K562 (cell line): ENCODE measurements around the gene PNPLA1. TPM values are rescaled to one million over a fixed set of nuclear protein-coding genes. Genes with fewer than 3 reads are reported as not detected.

Experiments used
- CBX2 ChIP-seq: fragments of 200-600 bp; sonication (generic); IDR thresholded peaks from one replicate; pipeline ENCODE4 v1.6.1; 2012; ENCODE audit warnings: mild to moderate bottlenecking, low read length, inconsistent platforms; ENCODE audit not compliant: insufficient read depth, poor library complexity, severe bottlenecking
- CHD4 ChIP-seq: fragments of 200-600 bp; sonication (generic); IDR thresholded peaks from 3 replicates; pipeline ENCODE4 v1.6.1; 2012; ENCODE audit warnings: low read depth, mild to moderate bottlenecking, mixed read lengths, low read length, inconsistent platforms; ENCODE audit not compliant: insufficient read depth, insufficient replicate concordance, poor library complexity, severe bottlenecking
- ETV1 ChIP-seq: fragments of 450-650 bp; conservative IDR thresholded peaks from 2 replicates; pipeline ENCODE4 v1.6.1; 2016; ENCODE audit warnings: missing genetic modification characterization, control low read depth, low read depth, missing compliant biosample characterization
- HMGN3 ChIP-seq: IDR thresholded peaks from 2 replicates; pipeline ENCODE4 v1.6.1; 2011; ENCODE audit warnings: borderline replicate concordance, low read depth, mild to moderate bottlenecking, mixed read lengths, low read length; ENCODE audit not compliant: insufficient read length; ENCODE audit errors: extremely low read depth
- HNRNPUL1 ChIP-seq: fragments of 200-400 bp; formaldehyde crosslinking; IDR thresholded peaks from 2 replicates; pipeline ENCODE4 v1.6.1; 2017; ENCODE audit warnings: low read length
- MGA ChIP-seq: fragments of 450-650 bp; IDR thresholded peaks from 2 replicates; pipeline ENCODE4 v1.6.1; 2016; ENCODE audit warnings: mild to moderate bottlenecking, moderate library complexity
- POLR2A ChIP-seq: fragments of 450-650 bp; conservative IDR thresholded peaks from 2 replicates; pipeline ENCODE4 v1.6.1; 2016
- PRMT5 ChIP-seq: sonication (generic); formaldehyde crosslinking; IDR thresholded peaks from 2 replicates; pipeline ENCODE4 v1.5.0; 2020; ENCODE audit warnings: missing genetic modification reagents
- PTRF ChIP-seq: fragments of 450-650 bp; IDR thresholded peaks from 2 replicates; pipeline ENCODE4 v1.6.1; 2016; ENCODE audit warnings: mild to moderate bottlenecking, missing genetic modification characterization, missing compliant biosample characterization
- SRSF7 ChIP-seq: fragments of 200-400 bp; formaldehyde crosslinking; optimal IDR thresholded peaks from 2 replicates; pipeline ENCODE3; 2017; ENCODE audit warnings: mild to moderate bottlenecking, low read depth, low read length
- TAF1 ChIP-seq: IDR thresholded peaks from 2 replicates; pipeline ENCODE4 v1.6.1; 2011; ENCODE audit warnings: mild to moderate bottlenecking, low read length, moderate library complexity; ENCODE audit not compliant: insufficient read depth, control insufficient read depth, severe bottlenecking; ENCODE audit errors: extremely low read depth
- TEAD4 ChIP-seq, 2 experiments: sonication (generic) in 1 of 2; formaldehyde crosslinking in 1 of 2; IDR thresholded peaks; 2 replicates each; pipeline versions ENCODE4 v1.6.1 to v1.8.0; 2012 to 2022; ENCODE audit warnings: borderline replicate concordance in 1 of 2, inconsistent platforms in 1 of 2, low read length in 1 of 2, mild to moderate bottlenecking in 1 of 2, missing genetic modification reagents in 1 of 2
- TRIM24 ChIP-seq, 2 experiments: fragments of 450-650 bp; IDR thresholded peaks; 2 replicates each; pipeline ENCODE4 v1.6.1; 2016
- ZNF224 ChIP-seq: sonication (generic); formaldehyde crosslinking; IDR thresholded peaks from 2 replicates; pipeline ENCODE4 v1.8.0; 2022; ENCODE audit warnings: mild to moderate bottlenecking, missing genetic modification reagents
- ZNF76 ChIP-seq: fragments of 250-450 bp; sonication (Bioruptor Pico); IDR thresholded peaks from 2 replicates; pipeline ENCODE4 v1.4.0; 2020; ENCODE audit warnings: mild to moderate bottlenecking, moderate library complexity, borderline replicate concordance
- ZZZ3 ChIP-seq: fragments of 450-650 bp; IDR thresholded peaks from 2 replicates; pipeline ENCODE4 v1.6.1; 2016; ENCODE audit warnings: antibody characterized with exemption, mild to moderate bottlenecking, moderate library complexity
- polyA plus RNA-seq, 8 experiments: library from polyadenylated mRNA; depleted of rRNA in 4 of 8; stranded (reverse) in 5 of 8; unstranded in 3 of 8; fragments of >200 nt; fragmentation: Nextera tagmentation in 2 of 8; fragmentation: Illumina TruSeq in 1 of 8; extraction: Ambion mirVana in 2 of 8; extraction: Trizol in 1 of 8; gene quantifications; 2 replicates each; pipeline versions ENCODE4 v1.2.1 to v1.2.3, GENCODE V29; 2011 to 2014; ENCODE audit warnings: inconsistent platforms in 1 of 8, missing spikeins in 1 of 8
- total RNA-seq, 7 experiments: library from RNA; depleted of rRNA in 6 of 7; stranded (reverse); fragments of >200 nt in 6 of 7; fragmentation: Illumina TruSeq in 2 of 7; extraction: Trizol in 2 of 7; gene quantifications; 2 replicates each; pipeline versions ENCODE4 v1.2.1 to v1.2.3, GENCODE V29; 2011 to 2021; ENCODE audit warnings: low replicate concordance in 1 of 7

The PNPLA1 gene
- total and polyA plus RNA-seq, 9 of the 15 experiments (the other 6 are each of a cell fraction or from before 2014, with no cell fraction given), result 0.04 to 0.27 (median 0.13) TPM; not detected in 2

DNA sequence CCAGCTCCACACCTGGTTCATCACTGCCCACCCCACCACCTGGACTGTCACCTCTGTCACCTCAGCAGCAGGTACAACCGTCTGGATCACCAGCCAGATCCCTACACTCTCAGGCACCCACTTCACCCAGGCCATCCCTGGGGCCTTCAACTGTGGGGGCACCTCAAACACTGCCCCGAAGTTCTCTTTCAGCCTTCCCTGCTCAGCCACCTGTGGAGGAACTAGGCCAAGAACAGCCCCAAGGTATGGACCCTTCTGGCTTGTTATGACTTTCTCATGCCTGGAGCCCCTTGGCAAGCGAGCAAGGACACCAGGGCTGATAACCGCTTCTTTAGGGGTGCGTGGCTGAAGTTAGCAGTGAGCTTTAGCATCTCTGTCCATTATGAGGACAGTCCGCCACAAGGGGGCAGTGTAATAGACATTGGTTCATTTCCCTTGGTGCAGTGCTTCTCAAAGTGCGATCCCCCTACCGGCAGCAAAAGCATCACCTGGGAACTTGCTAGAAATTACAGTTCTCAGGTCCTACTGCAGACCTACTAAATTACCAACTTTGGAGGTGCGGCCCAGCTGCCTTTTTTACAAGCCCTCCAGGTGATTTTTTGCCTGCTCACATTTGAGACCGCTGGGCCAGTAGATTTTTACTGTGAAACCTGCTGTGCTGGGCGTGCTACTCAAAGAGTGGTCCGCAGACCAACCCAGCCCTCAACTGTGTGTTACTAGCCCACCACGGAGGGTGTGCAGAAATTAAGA lies 32.5 kb downstream of the PNPLA1 start (continued):
- TF ChIP-seq MGA (no peak), ETV1 (tag) (0 out of 2 replicates have a peak, but pooled peaks have one; percentile 33), HNRNPUL1 (no peak), ZNF76 (no peak), CBX2 (no peak), ZZZ3 (no peak), TEAD4 (IDR thresholded peaks at IDR 0.05; ENCODE audit: low read length) (peak; percentile 50; the same call in 1 of the 2 replicates), TEAD4 (CRISPR knock-in tag; IDR thresholded peaks at IDR 0.05; ENCODE audit: borderline replicate concordance) (no peak), TRIM24 (IDR thresholded peaks at IDR 0.05) (no peak), HMGN3 (no peak), PRMT5 (CRISPR knock-in tag) (no peak), ZNF224 (CRISPR knock-in tag) (no peak), POLR2A (no peak), CHD4 (no peak), SRSF7 (no peak), PTRF (tag) (no peak), TAF1 (no peak)
